DOHH2 (cell line): ENCODE results near the gene SLC22A6.

ENCODE experiments used
- CTCF ChIP-seq: fragments of 200-600 bp; sonication (generic); IDR thresholded peaks from one replicate; pipeline ENCODE4 v1.5.1; 2014; ENCODE audit warnings: antibody characterized with exemption, mild to moderate bottlenecking, low read depth, low read length; ENCODE audit not compliant: poor library complexity, severe bottlenecking
- EZH2phosphoT487 ChIP-seq: fragments of 200-600 bp; sonication (generic); IDR thresholded peaks from 2 replicates; pipeline ENCODE4 v1.6.1; 2017; ENCODE audit warnings: borderline replicate concordance, mild to moderate bottlenecking, antibody characterized with exemption, low read length, moderate library complexity, mixed read lengths

- no peak for TF ChIP-seq CTCF
- no peak for TF ChIP-seq EZH2phosphoT487
Observed at GRCh38 chr11:62928011-62928410, 56.8 kb downstream of the SLC22A6 start.
